Aorta (tissue), 5 donors: ENCODE results near the gene KCNH1. TPM values are rescaled to one million over a fixed set of nuclear protein-coding genes. Genes with fewer than 3 reads are reported as not detected.
"Not testable (repeated sequence)": the region's sequence is repeated elsewhere in the genome, so short reads cannot be mapped to it uniquely, and the experiment has no call there.

ENCODE experiments used
- ATAC-seq: fragments of 200-7000 bp; cut with Tn5 transposase; one replicate; pipeline ENCODE4 v1.9.1; 2022; ENCODE audit warnings: moderate library complexity; ENCODE audit not compliant: low FRiP score
- DNase-seq, 2 donors: peaks; one replicate each; pipeline ENCODE4 v3.0.0-alpha.2; 2020
- H3K27ac ChIP-seq, 2 donors: one replicate each; pipeline ENCODE4 v1.5.1; 2013; ENCODE audit warnings: low read length in 2 of 2, mild to moderate bottlenecking in 2 of 2, moderate library complexity in 2 of 2, control low read depth in 1 of 2, inconsistent platforms in 1 of 2, low read depth in 1 of 2
- H3K27me3 ChIP-seq, 2 donors: one replicate each; pipeline ENCODE4 v1.6.1; 2013; ENCODE audit warnings: control low read depth in 1 of 2, low read length in 1 of 2, mild to moderate bottlenecking in 1 of 2, moderate library complexity in 1 of 2; ENCODE audit not compliant: insufficient read depth in 2 of 2, control insufficient read depth in 1 of 2
- H3K36me3 ChIP-seq, 2 donors: one replicate each; pipeline ENCODE4 v1.6.1; 2013; ENCODE audit warnings: control low read depth in 1 of 2, low read length in 1 of 2, mild to moderate bottlenecking in 1 of 2; ENCODE audit not compliant: insufficient read depth in 2 of 2, control insufficient read depth in 1 of 2
- H3K4me1 ChIP-seq, 2 donors: one replicate each; pipeline ENCODE4 v1.6.1; 2013; ENCODE audit warnings: low read length in 2 of 2, control low read depth in 1 of 2, mild to moderate bottlenecking in 1 of 2, moderate library complexity in 1 of 2; ENCODE audit not compliant: insufficient read depth in 2 of 2, control insufficient read depth in 1 of 2
- H3K4me3 ChIP-seq, 2 donors: one replicate each; pipeline ENCODE4 v1.5.1; 2013; ENCODE audit warnings: low read length in 2 of 2, control low read depth in 1 of 2, mild to moderate bottlenecking in 1 of 2
- H3K9me3 ChIP-seq: one replicate; pipeline ENCODE4 v1.6.1; 2013; ENCODE audit warnings: mild to moderate bottlenecking, low read length; ENCODE audit not compliant: control insufficient read depth
- WGBS, 2 donors: extraction: QIAGEN DNeasy Blood & Tissue Kit; methylation state at CpG; one replicate each; pipeline ENCODE4 v1.1.7; 2013; 5-methylcytosine and 5-hydroxymethylcytosine counted together
- intact Hi-C, 2 donors: fragments of 100-400 bp; cut with DNase I; formaldehyde crosslinking; loops; one replicate each; pipeline versions ENCODE4 v1.14.2 to v1.15.0; 2022
- polyA plus RNA-seq, 2 donors: library from polyadenylated mRNA; stranded (reverse); fragments of 200-250 nt; gene quantifications; one replicate each; pipeline ENCODE4 v1.2.3, GENCODE V29; 2013
- total RNA-seq, 2 donors: library from RNA; stranded (reverse); fragmentation: NEBNext Ultra II Directional; extraction: Animal tissue kit (Norgen Biotek cat#: 25700); gene quantifications; one replicate each; pipeline ENCODE4 v1.2.1, GENCODE V29; 2021
- donor health status: healthy with polysubstance abuse.
- donor health status: Bipolar disorder and iron deficiency.
- donor health status: DM: no; HTN: no; CAD: no.
- donor health status: DM: no; HTN: no; CAD: no.
- donor health status: DM: yes; HTN: yes; CAD: no.

The KCNH1 gene
- total and polyA plus RNA-seq, 4 donors = 0.03 to 0.96 (median 0.19) TPM; not detected in 1

DNA sequence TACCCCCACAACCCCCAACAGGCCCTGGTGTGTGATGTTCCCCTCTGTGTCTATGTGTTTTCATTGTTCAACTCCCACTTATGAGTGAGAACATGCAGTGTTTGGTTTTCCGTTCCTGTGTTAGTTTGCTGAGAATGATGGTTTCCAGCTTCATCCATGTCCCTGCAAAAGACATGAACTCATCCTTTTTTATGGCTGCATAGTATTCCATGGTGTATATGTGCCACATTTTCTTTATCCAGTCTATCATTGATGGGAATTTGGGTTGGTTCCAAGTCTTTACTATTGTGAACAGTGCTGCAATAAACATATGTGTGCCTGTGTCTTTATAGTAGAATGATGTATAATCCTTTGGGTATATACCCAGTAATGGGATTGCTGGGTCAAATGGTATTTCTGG lies 122.8 kb downstream of the KCNH1 start:
- H3K4me3 ChIP-seq, H3K9me3 ChIP-seq, H3K4me1 ChIP-seq, H3K36me3 ChIP-seq, DNase-seq, intact Hi-C loops, H3K27ac ChIP-seq, ATAC-seq, H3K27me3 ChIP-seq: not testable (repeated sequence)
- 89 to 92% methylated on average over 1 of the region's 1 CpG for WGBS, 2 donors

DNA sequence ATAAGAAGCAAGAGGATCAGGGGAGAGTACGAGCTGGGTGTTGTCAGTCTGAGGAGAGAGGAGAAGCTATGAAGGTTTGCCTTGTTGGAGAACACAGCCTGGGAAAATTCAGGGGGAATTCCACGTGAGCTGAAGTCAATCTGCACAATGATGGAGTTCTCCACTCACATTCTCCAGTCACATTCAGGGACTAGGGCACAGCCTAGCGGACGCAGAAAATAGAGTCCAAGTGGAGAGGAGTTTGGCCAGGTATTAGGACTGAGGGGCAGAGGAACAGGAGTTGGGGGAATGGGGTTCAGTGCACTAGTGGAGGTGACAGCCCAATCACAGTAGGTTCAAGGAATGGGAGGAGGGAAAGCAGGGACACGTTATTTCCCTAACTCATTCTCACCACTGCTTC lies 124.0 kb downstream of the KCNH1 start:
- WGBS, 2 donors = 63 to 65% methylated on average over 5 of the region's 5 CpGs
- ATAC-seq = no peak

GRCh38 chr1:211007830-211008229 lies 126.1 kb downstream of the KCNH1 start:
- WGBS, 2 donors = 72 to 73% methylated on average over 1 of the region's 1 CpG
- H3K4me3 ChIP-seq = no peak overlapping the region
- ATAC-seq (no peak), DNase-seq (no peak)
- no peak overlapping the region for H3K27ac ChIP-seq
- H3K9me3 ChIP-seq = no peaks in the 10 kb centered on the region
- intact Hi-C loops = no loop called here
- H3K4me1 ChIP-seq = no peaks in the 10 kb centered on the region
- no peaks in the 10 kb centered on the region for H3K36me3 ChIP-seq
- no peaks in the 10 kb centered on the region for H3K27me3 ChIP-seq

More for the DNA sequence above, 124.0 kb downstream of the KCNH1 start:
- Histone ChIP-seq H3K9me3 (no peaks in the 10 kb centered on the region), H3K27me3 (no peaks in the 10 kb centered on the region), H3K36me3 (no peaks in the 10 kb centered on the region), H3K4me1 (no peaks in the 10 kb centered on the region), H3K4me3 (no peak overlapping the region), H3K27ac (no peak overlapping the region)
- intact Hi-C loops = no loop called here
- DNase-seq = no peak

GRCh38 chr1:210995931-210996330 lies 138.0 kb downstream of the KCNH1 start:
- intact Hi-C loops, H3K27me3 ChIP-seq, H3K27ac ChIP-seq, H3K9me3 ChIP-seq, DNase-seq, H3K4me1 ChIP-seq, H3K36me3 ChIP-seq, H3K4me3 ChIP-seq, ATAC-seq: not testable (repeated sequence)
- 88 to 93% methylated on average over 13 of the region's 13 CpGs for WGBS, 2 donors

DNA sequence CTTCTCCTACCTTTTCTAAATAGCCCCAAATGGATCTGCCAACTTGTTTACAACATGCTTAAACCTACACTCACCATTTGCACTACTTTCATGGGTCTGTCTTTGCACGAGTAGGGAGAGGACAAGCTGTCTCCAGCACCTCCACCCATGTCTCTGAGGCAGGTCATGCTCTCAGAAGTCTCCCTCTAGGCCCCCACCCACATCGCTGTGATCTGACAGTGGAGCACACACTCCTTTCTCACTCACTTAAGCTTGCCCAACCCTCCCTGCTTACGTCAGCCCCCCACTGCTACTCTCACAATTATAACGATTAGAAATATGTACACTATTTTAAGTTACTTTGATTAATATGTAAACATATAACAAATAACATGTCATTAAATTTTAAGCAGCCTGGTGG lies 141.1 kb downstream of the KCNH1 start:
- intact Hi-C loops = no loop called here
- ATAC-seq = no peak
- DNase-seq = no peak

DNA sequence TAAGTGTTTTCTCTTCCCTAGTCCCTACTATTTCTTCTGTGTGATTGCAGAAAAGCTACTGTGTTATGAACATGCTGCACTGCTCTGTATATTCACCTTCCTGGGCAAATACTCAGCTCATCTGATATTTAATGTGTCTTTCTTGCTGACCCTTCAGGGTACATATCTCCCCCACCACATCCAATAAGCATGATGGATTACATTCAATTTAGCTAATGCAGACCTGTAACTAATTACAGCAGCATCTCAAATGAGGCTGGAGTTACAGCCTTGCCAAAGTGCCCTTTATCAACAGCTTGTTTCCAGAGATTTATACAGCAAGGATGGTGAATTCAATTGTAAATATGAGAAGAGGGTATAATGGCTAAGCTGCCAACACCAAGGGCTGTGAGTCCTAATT lies 144.0 kb downstream of the KCNH1 start:
- no peak for ATAC-seq
- intact Hi-C loops = no loop called here

More for the DNA sequence above, 141.1 kb downstream of the KCNH1 start:
- Histone ChIP-seq H3K4me1 (no peaks in the 10 kb centered on the region), H3K4me3 (no peak overlapping the region), H3K9me3 (no peaks in the 10 kb centered on the region), H3K27ac (no peak overlapping the region), H3K36me3 (no peaks in the 10 kb centered on the region), H3K27me3 (no peaks in the 10 kb centered on the region)
- WGBS, 2 donors = 53 to 62% methylated on average over 4 of the region's 4 CpGs

DNA sequence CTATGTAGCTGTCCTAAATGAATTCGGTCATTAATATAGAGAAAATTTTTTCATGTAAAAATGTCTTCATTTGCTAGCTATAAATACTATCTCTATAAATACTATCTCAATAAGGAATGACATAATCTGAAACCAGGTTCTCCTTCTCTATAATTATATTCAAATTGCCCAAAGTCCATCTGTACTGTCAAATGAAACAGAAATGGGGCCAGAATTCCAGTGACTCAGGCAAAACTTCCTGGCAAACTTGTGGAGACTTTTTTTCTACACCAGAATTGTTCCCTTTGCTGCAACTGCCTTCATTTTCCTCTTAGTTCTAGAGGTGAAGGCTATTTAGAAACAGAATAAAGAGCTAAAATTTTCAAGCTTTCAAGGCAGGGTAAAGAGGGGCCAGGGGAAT lies 152.5 kb downstream of the KCNH1 start:
- 84 to 94% methylated on average over 1 of the region's 1 CpG for WGBS, 2 donors
- Histone ChIP-seq H3K4me3 (no peak overlapping the region), H3K27me3 (no peaks in the 10 kb centered on the region), H3K27ac (no peak overlapping the region), H3K36me3 (no peaks in the 10 kb centered on the region), H3K9me3 (peaks cover 5% of the 10 kb centered on the region), H3K4me1 (no peaks in the 10 kb centered on the region)
- ATAC-seq = no peak
- DNase-seq = no peak
- intact Hi-C loops = no loop called here

More for the DNA sequence above, 144.0 kb downstream of the KCNH1 start:
- no peaks in the 10 kb centered on the region for H3K4me1 ChIP-seq
- no peaks in the 10 kb centered on the region for H3K36me3 ChIP-seq
- no peaks in the 10 kb centered on the region for H3K27me3 ChIP-seq
- no peaks in the 10 kb centered on the region for H3K9me3 ChIP-seq
- DNase-seq = no peak
- H3K4me3 ChIP-seq = no peak overlapping the region
- no peak overlapping the region for H3K27ac ChIP-seq

DNA sequence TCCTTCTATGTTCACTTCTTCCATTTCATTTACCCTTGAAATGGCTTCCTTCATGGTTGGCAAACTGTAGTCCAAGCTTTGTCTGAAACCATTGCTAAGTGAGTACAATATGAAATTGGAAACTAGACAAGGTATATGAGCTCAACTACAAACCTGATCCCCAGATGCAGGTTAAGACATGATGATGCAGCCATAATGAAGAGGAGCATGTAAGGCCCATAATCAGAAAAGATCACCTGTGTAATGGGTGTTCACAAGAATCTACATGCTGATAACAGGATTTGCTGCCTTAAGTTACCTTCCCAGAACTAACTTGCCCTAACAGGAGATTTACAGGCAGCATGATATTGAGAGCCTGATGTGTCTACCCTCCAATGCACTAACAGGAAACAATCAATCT lies 153.9 kb downstream of the KCNH1 start:
- Histone ChIP-seq H3K36me3 (no peaks in the 10 kb centered on the region), H3K27me3 (no peaks in the 10 kb centered on the region), H3K27ac (no peak overlapping the region), H3K9me3 (peaks cover 5% of the 10 kb centered on the region), H3K4me1 (no peaks in the 10 kb centered on the region), H3K4me3 (no peak overlapping the region)
- ATAC-seq = no peak
- intact Hi-C loops = no loop called here
- no peak for DNase-seq

- Histone ChIP-seq H3K27me3 (no peaks in the 10 kb centered on the region), H3K4me3 (no peak overlapping the region), H3K36me3 (no peaks in the 10 kb centered on the region), H3K27ac (no peak overlapping the region), H3K4me1 (no peaks in the 10 kb centered on the region), H3K9me3 (peaks cover 5% of the 10 kb centered on the region)
- DNase-seq (no peak), ATAC-seq (no peak)
- whole genome bisulfite sequencing, 2 donors = 55 to 57% methylated on average over 3 of the region's 3 CpGs
- intact Hi-C loops = loop anchor here in 1 of 2 donors (10.0 kb wide), 1 partner anchor 84 kb away; no protein-coding TSS in a partner anchor
Observed at GRCh38 chr1:210978974-210979354, 155.0 kb downstream of the KCNH1 start.
